Keratinocyte (primary cell): ENCODE results near the gene PRPF38A. TPM values are rescaled to one million over a fixed set of nuclear protein-coding genes. Genes with fewer than 3 reads are reported as not detected.

ENCODE experiments used
- DNase-seq: peaks from one replicate; pipeline ENCODE4 v3.0.0-alpha.2; 2011; ENCODE audit warnings: low read depth, missing footprints, low spot score
- FAIRE-seq: peaks from 2 replicates; lab custom pipeline; 2011; peaks lifted over from hg19 to GRCh38; lab: Jason Lieb, UNC
- H2AFZ ChIP-seq: 2 replicates; pipeline ENCODE4 v1.6.0; 2012; ENCODE audit warnings: low read length, control low read depth, inconsistent platforms; ENCODE audit not compliant: control insufficient read depth
- H3K27ac ChIP-seq: 2 replicates; pipeline ENCODE4 v1.5.1; 2011; ENCODE audit warnings: low read length; ENCODE audit not compliant: control insufficient read depth, insufficient read depth
- H3K27me3 ChIP-seq: 3 replicates; pipeline ENCODE4 v1.6.0; 2011; ENCODE audit warnings: low read length; ENCODE audit not compliant: control insufficient read depth, insufficient read depth; ENCODE audit errors: extremely low read depth
- H3K36me3 ChIP-seq, 2 experiments: 2 replicates in 1 of 2; 3 replicates in 1 of 2; pipeline ENCODE4 v1.5.1; 2011; ENCODE audit warnings: low read length in 2 of 2, mild to moderate bottlenecking in 1 of 2; ENCODE audit not compliant: control insufficient read depth in 2 of 2, insufficient read depth in 2 of 2; ENCODE audit errors: extremely low read depth in 1 of 2
- H3K4me1 ChIP-seq: 3 replicates; pipeline ENCODE4 v1.5.1; 2011; ENCODE audit warnings: low read length; ENCODE audit not compliant: control insufficient read depth, insufficient read depth; ENCODE audit errors: extremely low read depth
- H3K4me2 ChIP-seq: 3 replicates; pipeline ENCODE4 v1.6.0; 2011; ENCODE audit warnings: low read depth, low read length; ENCODE audit not compliant: control insufficient read depth, insufficient read depth; ENCODE audit errors: extremely low read depth
- H3K4me3 ChIP-seq, 3 experiments: fragments of 200-600 bp in 1 of 3; sonication (generic) in 1 of 3; 2 replicates in 2 of 3; 3 replicates in 1 of 3; pipeline ENCODE4 v1.5.1; 2011 to 2016; ENCODE audit warnings: low read length in 3 of 3, mild to moderate bottlenecking in 3 of 3, control low read depth in 2 of 3, inconsistent platforms in 1 of 3, low read depth in 1 of 3, mixed read lengths in 1 of 3, mixed run types in 1 of 3, moderate library complexity in 1 of 3; ENCODE audit not compliant: control insufficient read depth in 2 of 3, insufficient read depth in 2 of 3; ENCODE audit errors: extremely low read depth in 1 of 3
- H3K79me2 ChIP-seq: 2 replicates; pipeline ENCODE4 v1.6.0; 2012; ENCODE audit warnings: low read length; ENCODE audit not compliant: control insufficient read depth, insufficient read depth
- H3K9ac ChIP-seq: 3 replicates; pipeline ENCODE4 v1.6.0; 2011; ENCODE audit warnings: low read length; ENCODE audit not compliant: control insufficient read depth, insufficient read depth; ENCODE audit errors: extremely low read depth
- H3K9me1 ChIP-seq: 3 replicates; pipeline ENCODE4 v1.6.0; 2011; ENCODE audit warnings: low read length; ENCODE audit not compliant: control insufficient read depth, insufficient read depth; ENCODE audit errors: extremely low read depth
- H3K9me3 ChIP-seq: 2 replicates; pipeline ENCODE4 v1.5.1; 2012; ENCODE audit warnings: low read depth, low read length; ENCODE audit not compliant: control insufficient read depth
- H4K20me1 ChIP-seq: 3 replicates; pipeline ENCODE4 v1.6.0; 2011; ENCODE audit warnings: low read length; ENCODE audit not compliant: control insufficient read depth, insufficient read depth; ENCODE audit errors: extremely low read depth
- EZH2 ChIP-seq: IDR thresholded peaks from one replicate; pipeline ENCODE4 v1.6.1; 2012; ENCODE audit warnings: inconsistent platforms, mild to moderate bottlenecking, low read length, moderate library complexity
- dilution Hi-C: fragments of 300-500 bp; cut with MboI; formaldehyde crosslinking; loops from one replicate; pipeline ENCODE4 v1.7.0; 2020; ENCODE audit warnings: low sequenced_read_pairs; ENCODE audit not compliant: extremely low pct_ligation_motif_present
- polyA plus RNA-seq, 5 experiments: library from polyadenylated mRNA; depleted of rRNA in 3 of 5; stranded (reverse) in 3 of 5; stranded (forward) in 1 of 5; unstranded in 1 of 5; fragments of >200 nt; gene quantifications; 1 replicate in 1 of 5; 2 replicates in 3 of 5; 3 replicates in 1 of 5; pipeline versions ENCODE4 v1.2.1 to v1.2.3, GENCODE V29; 2011 to 2012; ENCODE audit warnings: missing spikeins in 2 of 5, low read depth in 1 of 5, low replicate concordance in 1 of 5
- TF ChIP-seq, protein P1 (sequence below), 3 experiments: IDR thresholded peaks in 1 of 3; conservative IDR thresholded peaks in 1 of 3; optimal IDR thresholded peaks in 1 of 3; 2 replicates in 2 of 3; 3 replicates in 1 of 3; pipeline versions ENCODE3 to v1.5.1; 2011; ENCODE audit warnings: low read length in 3 of 3, mild to moderate bottlenecking in 3 of 3, moderate library complexity in 2 of 3, control low read depth in 1 of 3, inconsistent platforms in 1 of 3; ENCODE audit not compliant: insufficient read depth in 2 of 3; ENCODE audit errors: extremely low read depth in 1 of 3

Gene PRPF38A
- polyA plus RNA-seq, 1 donor (not counting 4 experiments of a cell fraction or from before 2014, with no cell fraction given) = 29.5 TPM

DNA sequence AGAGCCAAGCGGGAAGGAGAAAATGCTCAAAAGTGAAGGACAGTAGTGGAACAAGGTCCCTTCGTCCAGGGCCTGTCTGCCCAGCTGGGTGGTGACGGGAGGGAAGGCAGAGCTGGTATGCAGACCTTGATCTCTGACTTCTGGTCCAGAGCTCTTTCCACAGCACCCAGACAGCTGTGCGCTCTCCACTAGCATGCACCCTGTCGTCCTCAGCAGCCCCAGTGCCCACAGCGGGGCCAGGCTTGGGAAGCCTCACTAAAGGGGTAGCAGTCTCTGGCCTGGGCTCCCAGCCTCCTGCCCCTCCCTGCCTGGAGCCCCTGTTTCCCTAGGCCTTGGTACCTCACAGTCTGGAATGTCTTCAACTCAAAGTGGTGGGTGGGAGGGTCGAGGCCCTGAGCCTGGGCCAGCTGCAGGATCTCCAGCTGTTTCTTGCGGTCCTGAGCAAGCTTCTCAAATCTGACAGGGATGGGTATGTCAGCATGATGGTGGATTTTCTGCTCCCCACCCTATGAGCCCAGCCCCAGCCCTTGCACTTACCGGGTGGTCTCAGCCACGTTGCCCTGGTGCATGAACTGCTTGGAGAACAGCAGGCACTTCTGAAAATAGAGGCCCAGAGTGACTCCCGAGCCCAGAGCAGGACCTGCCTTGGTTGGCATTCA, 48.4 kb upstream of the PRPF38A start:
- Histone ChIP-seq H3K4me3 (no peak overlapping the region), H3K79me2 (no peaks in the 10 kb centered on the region), H3K9me3 (no peaks in the 10 kb centered on the region), H3K9ac (no peak overlapping the region), H3K36me3 (peaks cover 52 to 63% of the 10 kb centered on the region in 2 experiments), H3K9me1 (no peaks in the 10 kb centered on the region), H3K4me2 (no peak overlapping the region), H2AFZ (no peak overlapping the region), H3K4me1 (no peaks in the 10 kb centered on the region), H3K27me3 (no peaks in the 10 kb centered on the region), H3K27ac (no peak overlapping the region), H4K20me1 (no peaks in the 10 kb centered on the region)
- TF ChIP-seq, protein P1, sequence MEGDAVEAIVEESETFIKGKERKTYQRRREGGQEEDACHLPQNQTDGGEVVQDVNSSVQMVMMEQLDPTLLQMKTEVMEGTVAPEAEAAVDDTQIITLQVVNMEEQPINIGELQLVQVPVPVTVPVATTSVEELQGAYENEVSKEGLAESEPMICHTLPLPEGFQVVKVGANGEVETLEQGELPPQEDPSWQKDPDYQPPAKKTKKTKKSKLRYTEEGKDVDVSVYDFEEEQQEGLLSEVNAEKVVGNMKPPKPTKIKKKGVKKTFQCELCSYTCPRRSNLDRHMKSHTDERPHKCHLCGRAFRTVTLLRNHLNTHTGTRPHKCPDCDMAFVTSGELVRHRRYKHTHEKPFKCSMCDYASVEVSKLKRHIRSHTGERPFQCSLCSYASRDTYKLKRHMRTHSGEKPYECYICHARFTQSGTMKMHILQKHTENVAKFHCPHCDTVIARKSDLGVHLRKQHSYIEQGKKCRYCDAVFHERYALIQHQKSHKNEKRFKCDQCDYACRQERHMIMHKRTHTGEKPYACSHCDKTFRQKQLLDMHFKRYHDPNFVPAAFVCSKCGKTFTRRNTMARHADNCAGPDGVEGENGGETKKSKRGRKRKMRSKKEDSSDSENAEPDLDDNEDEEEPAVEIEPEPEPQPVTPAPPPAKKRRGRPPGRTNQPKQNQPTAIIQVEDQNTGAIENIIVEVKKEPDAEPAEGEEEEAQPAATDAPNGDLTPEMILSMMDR (optimal IDR thresholded peaks at IDR 0.05 in 1 of 3, IDR thresholded peaks at IDR 0.05 in 1 of 3, conservative IDR thresholded peaks at IDR 0.05 in 1 of 3; ENCODE audit: extremely low read depth in 1 of 3, insufficient read depth in 2 of 3, low read length in 3 of 3) = no peak
- TF ChIP-seq EZH2 = no peak
- FAIRE-seq (no peak), DNase-seq (no peak)
- dilution Hi-C loops = no loop called here

DNA sequence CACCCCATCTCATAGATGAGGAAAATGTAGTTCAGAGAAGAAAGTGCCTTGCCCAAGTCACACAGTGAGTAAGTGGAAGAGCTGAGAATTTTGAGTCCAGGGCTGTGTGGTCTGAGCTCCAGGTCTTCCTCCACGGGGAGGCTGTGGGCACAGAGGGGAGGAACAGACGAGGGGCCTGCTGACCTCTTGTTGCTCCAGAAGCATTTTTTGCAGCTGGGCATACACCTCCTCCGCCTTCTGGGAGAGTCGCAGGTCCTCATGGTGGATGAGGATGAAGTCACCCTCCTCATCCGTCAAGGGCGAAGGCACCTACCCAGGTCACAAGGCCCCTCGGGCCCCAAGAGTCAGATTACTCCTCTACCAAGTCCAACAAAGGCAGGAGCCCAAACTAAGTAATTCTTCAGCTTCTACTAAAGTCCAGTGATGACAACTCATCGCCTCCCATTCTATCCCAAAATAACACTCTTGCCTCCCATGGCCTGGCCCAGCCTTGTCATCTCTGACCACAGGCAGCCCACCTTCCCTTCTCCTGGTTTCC, 47.5 kb upstream of the PRPF38A start:
- DNase-seq = no peak
- H3K4me3 ChIP-seq = no peak overlapping the region
- H4K20me1 ChIP-seq = no peaks in the 10 kb centered on the region
- no peaks in the 10 kb centered on the region for H3K27me3 ChIP-seq
- H3K9me1 ChIP-seq = no peaks in the 10 kb centered on the region
- no peak overlapping the region for H3K27ac ChIP-seq
- TF ChIP-seq EZH2 = no peak
- TF ChIP-seq, protein P1 (optimal IDR thresholded peaks at IDR 0.05 in 1 of 3, IDR thresholded peaks at IDR 0.05 in 1 of 3, conservative IDR thresholded peaks at IDR 0.05 in 1 of 3; ENCODE audit: extremely low read depth in 1 of 3, insufficient read depth in 2 of 3, low read length in 3 of 3) = no peak
- no peaks in the 10 kb centered on the region for H3K4me1 ChIP-seq
- H3K79me2 ChIP-seq = no peaks in the 10 kb centered on the region
- H2AFZ ChIP-seq = no peak overlapping the region
- H3K9me3 ChIP-seq = no peaks in the 10 kb centered on the region
- dilution Hi-C loops = no loop called here
- H3K9ac ChIP-seq = no peak overlapping the region
- peaks cover 48 to 62% of the 10 kb centered on the region in 2 experiments for H3K36me3 ChIP-seq
- FAIRE-seq = no peak
- no peak overlapping the region for H3K4me2 ChIP-seq
